H1 (cell line): ENCODE measurements around the gene MBP. TPM values are rescaled to one million over a fixed set of nuclear protein-coding genes. Genes with fewer than 3 reads are reported as not detected.

Source experiments
- CTCF ChIA-PET: fragments of 300-600 bp; sonication (Branson Sonifier 250); formaldehyde crosslinking; loops from one replicate; lab custom pipeline; 2021; ENCODE audit not compliant: partially characterized antibody; lab: Charles Lee
- POLR2A ChIA-PET: fragments of 300-600 bp; sonication (Branson Sonifier 250); formaldehyde crosslinking; loops from one replicate; lab custom pipeline; 2021; ENCODE audit warnings: inconsistent platforms; ENCODE audit not compliant: partially characterized antibody; lab: Charles Lee
- DNase-seq, 2 experiments: peaks; one replicate each; pipeline versions ENCODE4 v3.0.0 to v3.0.0-alpha.2; 2010 to 2022; ENCODE audit warnings: low spot score in 2 of 2, low read depth in 1 of 2, mixed read lengths in 1 of 2
- FAIRE-seq: peaks from 2 replicates; lab custom pipeline; 2011; peaks lifted over from hg19 to GRCh38; lab: Jason Lieb, UNC
- H2AFZ ChIP-seq: 2 replicates; pipeline ENCODE4 v1.8.1; 2012; ENCODE audit warnings: low read length, inconsistent platforms
- H2AK5ac ChIP-seq: 2 replicates; pipeline ENCODE4 v1.6.1; 2013; ENCODE audit warnings: low read depth, low read length
- H2BK120ac ChIP-seq: replicated peaks from 2 replicates; pipeline ENCODE3; 2013; ENCODE audit warnings: low read depth, low read length, inconsistent platforms
- H2BK12ac ChIP-seq: 2 replicates; pipeline ENCODE4 v1.6.1; 2013; ENCODE audit warnings: low read depth, low read length
- H2BK15ac ChIP-seq: 2 replicates; pipeline ENCODE4 v1.6.1; 2013; ENCODE audit warnings: low read length
- H2BK20ac ChIP-seq: 2 replicates; pipeline ENCODE4 v1.6.1; 2013; ENCODE audit warnings: low read length
- H2BK5ac ChIP-seq: 2 replicates; pipeline ENCODE4 v1.6.1; 2013; ENCODE audit warnings: low read depth, low read length
- H3K14ac ChIP-seq: 2 replicates; pipeline ENCODE4 v1.6.1; 2013; ENCODE audit warnings: inconsistent platforms; ENCODE audit not compliant: insufficient read length
- H3K18ac ChIP-seq: 2 replicates; pipeline ENCODE4 v1.6.1; 2013; ENCODE audit warnings: low read length; ENCODE audit errors: extremely low read depth
- H3K23ac ChIP-seq: 2 replicates; pipeline ENCODE4 v1.6.1; 2013; ENCODE audit warnings: inconsistent platforms; ENCODE audit not compliant: insufficient read length
- H3K23me2 ChIP-seq: 2 replicates; pipeline ENCODE4 v1.6.1; 2013; ENCODE audit warnings: low read depth, low read length
- H3K27ac ChIP-seq: 2 replicates; pipeline ENCODE4 v1.6.1; 2011; ENCODE audit warnings: low read depth, low read length, inconsistent platforms
- H3K27me3 ChIP-seq, 4 experiments: replicated peaks in 1 of 4; 1 replicate in 1 of 4; 2 replicates in 3 of 4; pipeline versions ENCODE4 v1.6.1 to v1.8.1; 2011 to 2013; ENCODE audit warnings: low read length in 3 of 4, mild to moderate bottlenecking in 3 of 4, inconsistent platforms in 2 of 4, mixed read lengths in 2 of 4, moderate library complexity in 1 of 4; ENCODE audit not compliant: control insufficient read depth in 3 of 4, insufficient read depth in 3 of 4; ENCODE audit errors: extremely low read depth in 1 of 4
- H3K36me3 ChIP-seq, 4 experiments: 2 replicates each; pipeline versions ENCODE4 v1.6.1 to v1.8.1; 2011 to 2013; ENCODE audit warnings: mild to moderate bottlenecking in 4 of 4, low read length in 3 of 4, moderate library complexity in 2 of 4, control low read depth in 1 of 4, inconsistent platforms in 1 of 4; ENCODE audit not compliant: insufficient read depth in 4 of 4, control insufficient read depth in 2 of 4
- H3K4ac ChIP-seq: replicated peaks from 2 replicates; pipeline ENCODE3; 2013; ENCODE audit warnings: low read length, low read depth, mixed read lengths, inconsistent platforms; ENCODE audit not compliant: insufficient read length
- H3K4me1 ChIP-seq, 4 experiments: replicated peaks in 1 of 4; 1 replicate in 1 of 4; 2 replicates in 3 of 4; pipeline versions ENCODE4 v1.6.1 to v1.8.1; 2011 to 2013; ENCODE audit warnings: low read length in 3 of 4, inconsistent platforms in 2 of 4, mixed read lengths in 1 of 4; ENCODE audit not compliant: insufficient read depth in 4 of 4, control insufficient read depth in 3 of 4
- H3K4me2 ChIP-seq, 2 experiments: 2 replicates each; pipeline versions ENCODE4 v1.6.1 to v1.8.1; 2011 to 2013; ENCODE audit warnings: low read depth in 2 of 2, low read length in 2 of 2, control low read depth in 1 of 2, inconsistent platforms in 1 of 2, mild to moderate bottlenecking in 1 of 2; ENCODE audit not compliant: insufficient read depth in 1 of 2
- H3K4me3 ChIP-seq, 4 experiments: fragments of 200-600, 300-600 bp in 1 of 4; sonication (generic), shearing (Covaris generic), sonication (Bioruptor Twin) in 1 of 4; 2 replicates each; pipeline versions ENCODE4 v1.5.1 to v1.8.1; 2011 to 2016; ENCODE audit warnings: low read length in 4 of 4, low read depth in 3 of 4, control low read depth in 2 of 4, inconsistent platforms in 2 of 4, mild to moderate bottlenecking in 2 of 4, mixed read lengths in 1 of 4, moderate library complexity in 1 of 4; ENCODE audit not compliant: insufficient read depth in 2 of 4; ENCODE audit errors: extremely low read depth in 1 of 4
- H3K56ac ChIP-seq: replicated peaks from 2 replicates; pipeline ENCODE3; 2013; ENCODE audit warnings: low read depth, mild to moderate bottlenecking, mixed read lengths, low read length, inconsistent platforms; ENCODE audit not compliant: insufficient read length
- H3K79me1 ChIP-seq: 2 replicates; pipeline ENCODE4 v1.6.1; 2013; ENCODE audit warnings: low read depth, low read length, control low read depth
- H3K79me2 ChIP-seq, 2 experiments: 2 replicates each; pipeline versions ENCODE4 v1.6.1 to v1.8.1; 2012 to 2013; ENCODE audit warnings: low read length in 2 of 2, mild to moderate bottlenecking in 2 of 2, inconsistent platforms in 1 of 2; ENCODE audit not compliant: insufficient read depth in 2 of 2, control insufficient read depth in 1 of 2
- H3K9ac ChIP-seq, 4 experiments: replicated peaks in 1 of 4; 1 replicate in 1 of 4; 2 replicates in 3 of 4; pipeline versions ENCODE4 v1.6.1 to v1.8.1; 2011 to 2013; ENCODE audit warnings: low read depth in 3 of 4, low read length in 3 of 4, control low read depth in 2 of 4, mild to moderate bottlenecking in 2 of 4, moderate library complexity in 2 of 4, inconsistent platforms in 1 of 4; ENCODE audit errors: extremely low read depth in 1 of 4
- H3K9me3 ChIP-seq, 2 experiments: 2 replicates each; pipeline versions ENCODE4 v1.6.1 to v1.8.1; 2012 to 2013; ENCODE audit warnings: mild to moderate bottlenecking in 2 of 2, moderate library complexity in 2 of 2, control low read depth in 1 of 2, inconsistent platforms in 1 of 2, low read depth in 1 of 2, low read length in 1 of 2, mixed read lengths in 1 of 2; ENCODE audit not compliant: insufficient read depth in 2 of 2
- H4K20me1 ChIP-seq, 2 experiments: replicated peaks in 1 of 2; 2 replicates each; pipeline versions ENCODE3 to v1.8.1; 2011 to 2013; ENCODE audit warnings: inconsistent platforms in 2 of 2, low read length in 2 of 2, mild to moderate bottlenecking in 1 of 2; ENCODE audit not compliant: insufficient read depth in 2 of 2, control insufficient read depth in 1 of 2
- H4K5ac ChIP-seq: 2 replicates; pipeline ENCODE4 v1.6.1; 2013; ENCODE audit warnings: low read length, low read depth, mixed read lengths, inconsistent platforms; ENCODE audit not compliant: insufficient read length
- H4K8ac ChIP-seq: 2 replicates; pipeline ENCODE4 v1.8.0; 2013; ENCODE audit warnings: mild to moderate bottlenecking, moderate library complexity, low read length, inconsistent platforms; ENCODE audit not compliant: insufficient read depth; ENCODE audit errors: extremely low read depth
- H4K91ac ChIP-seq: replicated peaks from 2 replicates; pipeline ENCODE3; 2013; ENCODE audit warnings: low read length, mixed read lengths, inconsistent platforms; ENCODE audit not compliant: insufficient read length
- GTF2F1 ChIP-seq: IDR thresholded peaks from 2 replicates; pipeline ENCODE4 v1.6.1; 2012; ENCODE audit warnings: low read depth, low read length, improper control_type of control experiment, borderline replicate concordance
- KDM5A ChIP-seq: fragments of 200-600 bp; IDR thresholded peaks from 2 replicates; pipeline ENCODE4 v1.7.1; 2012; ENCODE audit warnings: mild to moderate bottlenecking, low read length, inconsistent platforms, mixed read lengths
- PHF8 ChIP-seq: fragments of 200-600 bp; sonication (generic); conservative IDR thresholded peaks from 2 replicates; pipeline ENCODE4 v1.7.1; 2012; ENCODE audit warnings: low read depth, mild to moderate bottlenecking, inconsistent platforms, low read length, moderate library complexity
- RFX5 ChIP-seq: IDR thresholded peaks from 2 replicates; pipeline ENCODE4 v1.6.1; 2011; ENCODE audit warnings: low read depth, low read length, improper control_type of control experiment, borderline replicate concordance
- SP1 ChIP-seq: IDR thresholded peaks from 2 replicates; pipeline ENCODE4 v1.6.1; 2011; ENCODE audit warnings: low read depth, low read length
- TBP ChIP-seq: IDR thresholded peaks from 2 replicates; pipeline ENCODE4 v1.6.1; 2011; ENCODE audit warnings: low read depth, low read length, improper control_type of control experiment
- WGBS, 2 experiments: shearing (Covaris generic) in 1 of 2; methylation state at CpG; one replicate each; pipeline versions ENCODE4 v1.1.6 to v1.1.7; 2013 to 2015; ENCODE audit warnings: low lambda C conversion rate in 2 of 2, mixed read lengths in 2 of 2, inconsistent platforms in 1 of 2, low coverage in 1 of 2, missing lambda C conversion rate in 1 of 2; ENCODE audit not compliant: insufficient replicate concordance in 2 of 2, insufficient coverage in 1 of 2, insufficient read length in 1 of 2; ENCODE audit errors: extremely low coverage in 1 of 2, missing lambda C conversion rate in 1 of 2; 5-methylcytosine and 5-hydroxymethylcytosine counted together
- polyA plus RNA-seq, 7 experiments: library from polyadenylated mRNA; depleted of rRNA in 3 of 7; stranded (reverse) in 5 of 7; unstranded in 2 of 7; fragments of >200 nt in 5 of 7; fragments of 200-250 nt in 2 of 7; gene quantifications; 1 replicate in 5 of 7; 2 replicates in 1 of 7; 4 replicates in 1 of 7; pipeline versions ENCODE4 v1.2.1 to v1.2.3, GENCODE V29; 2011 to 2013; ENCODE audit warnings: missing spikeins in 2 of 7, mixed read lengths in 2 of 7
- total RNA-seq: library from RNA; stranded (reverse); fragmentation: NEBNext Ultra II Directional; extraction: Animal tissue kit (Norgen Biotek cat#: 25700); gene quantifications from 2 replicates; pipeline ENCODE4 v1.2.1, GENCODE V29; 2021

Gene MBP
- total and polyA plus RNA-seq, 2 of the 8 experiments (the other 6 are each of a cell fraction or from before 2014, with no cell fraction given): 7.7 to 19.2 TPM

DNA sequence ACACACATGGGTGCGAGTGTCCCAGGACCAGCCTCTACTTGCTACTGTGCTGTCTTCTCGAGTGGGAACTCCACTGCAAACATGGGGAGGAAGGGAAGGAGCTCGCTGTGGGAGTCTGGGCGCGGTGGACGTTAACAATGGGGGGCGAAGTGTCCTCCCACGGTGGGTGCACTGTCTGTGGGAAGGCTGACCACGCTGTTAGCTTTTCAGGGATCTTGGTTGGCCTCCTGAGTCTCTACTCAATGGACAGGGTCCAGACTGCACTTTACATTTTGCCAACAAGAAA is 146.7 kb downstream of the MBP start:
- no peaks in the 10 kb centered on the region for H3K79me1 ChIP-seq
- peaks cover 0 to 16% (median 8%) of the 10 kb centered on the region in 4 experiments for H3K4me1 ChIP-seq
- peak overlapping the region; percentile 17; the same call in 1 of the 2 replicates for H4K8ac ChIP-seq
- no peak overlapping the region for H3K27ac ChIP-seq
- no peak overlapping the region for H3K4ac ChIP-seq
- H3K4me2 ChIP-seq: no peak overlapping the region
- TF ChIP-seq SP1 (no peak), TBP (no peak), PHF8 (no peak), KDM5A (no peak), GTF2F1 (no peak), RFX5 (no peak)
- H2BK120ac ChIP-seq: no peak overlapping the region
- ChIA-PET POLR2A (interaction anchor here (3.6 kb wide), 1 partner anchor 17 kb away, joined by 14 read pairs; no protein-coding TSS in a partner anchor), CTCF (interaction anchor here (0.8 to 13.3 kb wide), 14 partner anchors 11 to 77 kb away, joined by 3 to 188 read pairs (median 11); no protein-coding TSS in a partner anchor)
- no peaks in the 10 kb centered on the region for H3K23me2 ChIP-seq
- 0 out of 2 replicates have a peak overlapping the region, but pooled peaks have one; percentile 28 for H3K18ac ChIP-seq
- no peak overlapping the region for H3K4me3 ChIP-seq
- H4K5ac ChIP-seq: no peak overlapping the region
- no peaks in the 10 kb centered on the region for H3K9me3 ChIP-seq
- H3K23ac ChIP-seq: no peak overlapping the region
- WGBS, 2 experiments: 90% methylated on average over 9 of the region's 9 CpGs; no CpG with 5 or more reads in 1 of the 2 experiments
- DNase-seq (peak in 1 of 2 experiments; percentile 40), FAIRE-seq (no peak)
- H4K91ac ChIP-seq: no peak overlapping the region
- no peaks in the 10 kb centered on the region for H3K36me3 ChIP-seq
- H3K14ac ChIP-seq: no peak overlapping the region
- no peak overlapping the region for H3K56ac ChIP-seq
- H2AK5ac ChIP-seq: no peak overlapping the region
- H2BK20ac ChIP-seq: no peak overlapping the region
- no peaks in the 10 kb centered on the region for H3K27me3 ChIP-seq
- 0 out of 2 replicates have a peak overlapping the region, but pooled peaks have one; percentile 3 for H2BK12ac ChIP-seq
- no peak overlapping the region for H2BK5ac ChIP-seq
- no peak overlapping the region for H2AFZ ChIP-seq
- H4K20me1 ChIP-seq: no peaks in the 10 kb centered on the region
- no peak overlapping the region for H2BK15ac ChIP-seq
- H3K79me2 ChIP-seq: no peaks in the 10 kb centered on the region
- H3K9ac ChIP-seq: no peak overlapping the region
